Measurements from ENCODE around the gene TKFC. TPM values are rescaled to one million over a fixed set of nuclear protein-coding genes. Genes with fewer than 3 reads are reported as not detected.

Gene TKFC
- total RNA-seq, 4 donors from 2014 or later, result 32.9 to 103 (median 40.4) TPM

- in situ Hi-C loops (cut with MboI; ENCODE audit: low pct_ligation_motif_present in 1 of 4, low pct_unique_long_range_greater_than_20kb in 1 of 4, low sequenced_read_pairs in 3 of 4), result loop anchor here in 1 of 4 donors (25.0 kb wide), 1 partner anchor 489 kb away; the partner anchor contains the start of gene CCDC86
- Histone ChIP-seq H3K4me3 (no peak overlapping the region), H3K27ac (no peak overlapping the region), H3K27me3 (no peaks in the 10 kb centered on the region), H3K9me3 (no peaks in the 10 kb centered on the region), H3K4me1 (peaks cover 0 to 3% (median 0%) of the 10 kb centered on the region in 4 donors), H3K36me3 (peaks cover 0 to 76% (median 36%) of the 10 kb centered on the region in 4 donors)
- DNase-seq, result no peak
- intact Hi-C loops (cut with DNase I; ENCODE audit: low total_unique reads), result no loop called here
- no peak for TF ChIP-seq CTCF (IDR thresholded peaks at IDR 0.05)
- TF ChIP-seq EP300 (IDR thresholded peaks at IDR 0.05; ENCODE audit: low read depth), result no peak
- TF ChIP-seq POLR2A (IDR thresholded peaks at IDR 0.05), result no peak
- no peak for TF ChIP-seq POLR2AphosphoS5 (IDR thresholded peaks at IDR 0.05)
- WGBS, 2 donors (ENCODE audit: low coverage in 1 of 2), result 73 to 100% methylated on average over 1 to 2 of the region's 2 CpGs
These were observed 7.2 kb upstream of the TKFC start for GRCh38 chr11:61325649-61326414.

- Histone ChIP-seq H3K4me1 (peaks cover 10 to 19% (median 13%) of the 10 kb centered on the region in 4 donors), H3K36me3 (peaks cover 0 to 59% (median 27%) of the 10 kb centered on the region in 4 donors), H3K27me3 (no peaks in the 10 kb centered on the region), H3K27ac (no peak overlapping the region), H3K4me3 (no peak overlapping the region), H3K9me3 (no peaks in the 10 kb centered on the region)
- DNase-seq, result no peak
- in situ Hi-C loops (cut with MboI; ENCODE audit: low pct_ligation_motif_present in 1 of 4, low pct_unique_long_range_greater_than_20kb in 1 of 4, low sequenced_read_pairs in 3 of 4), result loop anchor here in 1 of 4 donors (25.0 kb wide), 1 partner anchor 490 kb away; the partner anchor contains the start of gene CCDC86
- TF ChIP-seq CTCF (IDR thresholded peaks at IDR 0.05) (no peak), EP300 (IDR thresholded peaks at IDR 0.05; ENCODE audit: low read depth) (no peak), POLR2A (IDR thresholded peaks at IDR 0.05) (no peak), POLR2AphosphoS5 (IDR thresholded peaks at IDR 0.05) (no peak)
- intact Hi-C loops (cut with DNase I; ENCODE audit: low total_unique reads), result no loop called here
These were observed 5.4 kb upstream of the TKFC start for GRCh38 chr11:61327669-61328071.

GRCh38 chr11:61328351-61328750, 4.7 kb upstream of the TKFC start:
- no peak for DNase-seq
- Histone ChIP-seq H3K27me3 (no peaks in the 10 kb centered on the region), H3K27ac (no peak overlapping the region), H3K9me3 (no peaks in the 10 kb centered on the region), H3K36me3 (peaks cover 0 to 52% (median 24%) of the 10 kb centered on the region in 4 donors), H3K4me1 (peaks cover 11 to 19% (median 14%) of the 10 kb centered on the region in 4 donors), H3K4me3 (no peak overlapping the region)
- WGBS, 2 donors (ENCODE audit: low coverage in 1 of 2), result 89 to 100% methylated on average over 1 to 9 of the region's 9 CpGs
- TF ChIP-seq POLR2AphosphoS5 (IDR thresholded peaks at IDR 0.05) (no peak), CTCF (IDR thresholded peaks at IDR 0.05) (no peak), POLR2A (IDR thresholded peaks at IDR 0.05) (no peak), EP300 (IDR thresholded peaks at IDR 0.05; ENCODE audit: low read depth) (no peak)
- in situ Hi-C loops (cut with MboI; ENCODE audit: low pct_ligation_motif_present in 1 of 4, low pct_unique_long_range_greater_than_20kb in 1 of 4, low sequenced_read_pairs in 3 of 4), result loop anchor here in 1 of 4 donors (25.0 kb wide), 1 partner anchor 491 kb away; the partner anchor contains the start of gene CCDC86
- intact Hi-C loops (cut with DNase I; ENCODE audit: low total_unique reads), result no loop called here

GRCh38 chr11:61329871-61330270, 3.2 kb upstream of the TKFC start:
- Histone ChIP-seq H3K27ac (no peak overlapping the region), H3K36me3 (peaks cover 0 to 37% (median 16%) of the 10 kb centered on the region in 4 donors), H3K27me3 (no peaks in the 10 kb centered on the region), H3K4me1 (peaks cover 16 to 27% (median 21%) of the 10 kb centered on the region in 4 donors), H3K9me3 (no peaks in the 10 kb centered on the region), H3K4me3 (no peak overlapping the region)
- in situ Hi-C loops (cut with MboI; ENCODE audit: low pct_ligation_motif_present in 1 of 4, low pct_unique_long_range_greater_than_20kb in 1 of 4, low sequenced_read_pairs in 3 of 4) (loop anchor here in 2 of 4 donors (10.0 to 25.0 kb wide), 2 partner anchors 55 to 493 kb away; partner anchors contain the start of gene CCDC86 (in 1 of the 2)), intact Hi-C loops (cut with DNase I; ENCODE audit: low total_unique reads) (no loop called here)
- no peak for TF ChIP-seq POLR2A (IDR thresholded peaks at IDR 0.05)
- TF ChIP-seq CTCF (IDR thresholded peaks at IDR 0.05), result no peak
- TF ChIP-seq POLR2AphosphoS5 (IDR thresholded peaks at IDR 0.05), result no peak
- TF ChIP-seq EP300 (IDR thresholded peaks at IDR 0.05; ENCODE audit: low read depth), result no peak
- 95 to 100% methylated on average over 2 to 4 of the region's 4 CpGs for WGBS, 2 donors (ENCODE audit: low coverage in 1 of 2)
- DNase-seq, result no peak
